Activated T-cell treated with anti-CD3 and anti-CD28 coated beads, Interleukin-2, amount 50 U/mL, for 72 hours (primary cell): ENCODE data around the gene PLCL2. TPM values are rescaled to one million over a fixed set of nuclear protein-coding genes. Genes with fewer than 3 reads are reported as not detected.
A peak's percentile ranks its signal among the peaks of the same experiment; 100 is the strongest.
"Not testable (repeated sequence)": the region's sequence is repeated elsewhere in the genome, so short reads cannot be mapped to it uniquely, and the experiment has no call there.

Experiments used
- ATAC-seq, 2 donors: fragments of 150-1000 bp; cut with Tn5 transposase; replicated peaks in 1 of 2; 2 replicates each; pipeline ENCODE4 v1.10.0; 2021; ENCODE audit warnings: moderate library complexity in 2 of 2, mild to moderate bottlenecking in 1 of 2
- DNase-seq, 2 donors: peaks; one replicate each; pipeline ENCODE4 v3.0.0; 2021 to 2022; ENCODE audit warnings: mixed read lengths in 1 of 2
- H3K27ac Mint-ChIP-seq: one replicate; pipeline ENCODE4 v1.8.0; 2022; ENCODE audit warnings: mild to moderate bottlenecking, moderate library complexity, mixed read lengths
- H3K27me3 Mint-ChIP-seq: one replicate; pipeline ENCODE4 v1.8.0; 2022; ENCODE audit warnings: low read depth, mixed read lengths
- H3K36me3 Mint-ChIP-seq, 2 donors: one replicate each; pipeline ENCODE4 v1.8.0; 2022; ENCODE audit warnings: mixed read lengths in 2 of 2, mild to moderate bottlenecking in 1 of 2; ENCODE audit not compliant: insufficient read depth in 2 of 2
- H3K4me1 Mint-ChIP-seq: one replicate; pipeline ENCODE4 v1.8.0; 2022; ENCODE audit warnings: low read depth, mixed read lengths
- H3K4me3 Mint-ChIP-seq, 2 donors: one replicate each; pipeline ENCODE4 v1.8.0; 2022; ENCODE audit warnings: mild to moderate bottlenecking in 2 of 2, mixed read lengths in 2 of 2, moderate library complexity in 2 of 2
- H3K9me3 Mint-ChIP-seq, 2 donors: one replicate each; pipeline ENCODE4 v1.8.0; 2022; ENCODE audit warnings: mixed read lengths in 2 of 2
- total RNA-seq, 2 donors: library from RNA; stranded (reverse); gene quantifications; one replicate each; pipeline ENCODE4 v1.2.3, GENCODE V29; 2022

Gene PLCL2
- total RNA-seq, 2 donors from 2014 or later = 22.9 to 24.7 TPM

GRCh38 chr3:17081520-17081919, 196.8 kb downstream of the PLCL2 start:
- Mint-ChIP-seq H3K27ac (no peak overlapping the region), H3K4me3 (no peak overlapping the region), H3K27me3 (no peaks in the 10 kb centered on the region), H3K4me1 (peaks cover 18% of the 10 kb centered on the region), H3K36me3 (peaks cover 13 to 34% of the 10 kb centered on the region in 2 donors), H3K9me3 (peaks cover 7 to 8% of the 10 kb centered on the region in 2 donors)
- ATAC-seq (no peak), DNase-seq (no peak)

- peaks cover 7 to 8% of the 10 kb centered on the region in 2 donors for H3K9me3 Mint-ChIP-seq
- peak; percentile 27 to 28 for ATAC-seq
- peaks cover 9 to 24% of the 10 kb centered on the region in 2 donors for H3K36me3 Mint-ChIP-seq
- no peak overlapping the region for H3K4me3 Mint-ChIP-seq
- no peaks in the 10 kb centered on the region for H3K27me3 Mint-ChIP-seq
- peaks cover 26% of the 10 kb centered on the region for H3K4me1 Mint-ChIP-seq
- no peak for DNase-seq
- no peak overlapping the region for H3K27ac Mint-ChIP-seq
Measured at GRCh38 chr3:17087509-17087908, 202.8 kb downstream of the PLCL2 start.

- H3K27ac Mint-ChIP-seq = peak overlapping the region; percentile 87
Measured at GRCh38 chr3:17088017-17088416, 203.3 kb downstream of the PLCL2 start.

GRCh38 chr3:17088602-17089313, 204.0 kb downstream of the PLCL2 start:
- Mint-ChIP-seq H3K4me3 (peak overlapping the region in 1 of 2 donors; percentile 19), H3K27me3 (no peaks in the 10 kb centered on the region), H3K9me3 (no peaks in the 10 kb centered on the region), H3K4me1 (peaks cover 26% of the 10 kb centered on the region), H3K27ac (peak overlapping the region; percentile 37), H3K36me3 (peaks cover 2 to 15% of the 10 kb centered on the region in 2 donors)
- DNase-seq (peak; percentile 15 to 38), ATAC-seq (peak; percentile 77 to 92)

More at GRCh38 chr3:17088017-17088416, 203.3 kb downstream of the PLCL2 start:
- H3K27me3 Mint-ChIP-seq = no peaks in the 10 kb centered on the region
- H3K4me3 Mint-ChIP-seq = peak overlapping the region in 1 of 2 donors; percentile 47
- H3K36me3 Mint-ChIP-seq = peaks cover 7 to 21% of the 10 kb centered on the region in 2 donors
- ATAC-seq (no peak), DNase-seq (no peak)
- H3K4me1 Mint-ChIP-seq = peaks cover 26% of the 10 kb centered on the region
- peaks cover 5 to 6% of the 10 kb centered on the region in 2 donors for H3K9me3 Mint-ChIP-seq

- H3K4me3 Mint-ChIP-seq = no peak overlapping the region
- DNase-seq (no peak), ATAC-seq (no peak)
- H3K36me3 Mint-ChIP-seq = peaks cover under 1 to 12% of the 10 kb centered on the region in 2 donors
- H3K27me3 Mint-ChIP-seq = no peaks in the 10 kb centered on the region
- H3K4me1 Mint-ChIP-seq = peaks cover 26% of the 10 kb centered on the region
- no peaks in the 10 kb centered on the region for H3K9me3 Mint-ChIP-seq
- H3K27ac Mint-ChIP-seq = no peak overlapping the region
Measured at GRCh38 chr3:17089314-17089700, 204.6 kb downstream of the PLCL2 start.

- Mint-ChIP-seq H3K36me3 (peaks cover 0 to 10% of the 10 kb centered on the region in 2 donors), H3K9me3 (no peaks in the 10 kb centered on the region), H3K27ac (no peak overlapping the region), H3K4me1 (peaks cover 26% of the 10 kb centered on the region), H3K4me3 (no peak overlapping the region), H3K27me3 (no peaks in the 10 kb centered on the region)
- ATAC-seq = no peak
- no peak for DNase-seq
Measured at GRCh38 chr3:17090280-17090983, 205.7 kb downstream of the PLCL2 start.

- Mint-ChIP-seq H3K27me3 (no peaks in the 10 kb centered on the region), H3K4me1 (peaks cover 21% of the 10 kb centered on the region), H3K36me3 (peaks cover 0 to 3% of the 10 kb centered on the region in 2 donors), H3K27ac (no peak overlapping the region), H3K4me3 (no peak overlapping the region), H3K9me3 (no peaks in the 10 kb centered on the region)
- DNase-seq = no peak
- ATAC-seq = no peak
Measured at GRCh38 chr3:17091910-17092582, 207.3 kb downstream of the PLCL2 start.

- Mint-ChIP-seq H3K27ac (no peak overlapping the region), H3K27me3 (no peaks in the 10 kb centered on the region), H3K9me3 (no peaks in the 10 kb centered on the region), H3K4me1 (peaks cover 16% of the 10 kb centered on the region), H3K4me3 (no peak overlapping the region), H3K36me3 (peaks cover 0 to 3% of the 10 kb centered on the region in 2 donors)
- DNase-seq (no peak), ATAC-seq (no peak)
Measured at GRCh38 chr3:17092583-17092933, 207.8 kb downstream of the PLCL2 start.

GRCh38 chr3:17094551-17094950, 209.8 kb downstream of the PLCL2 start:
- Mint-ChIP-seq H3K36me3 (peaks cover 0 to 3% of the 10 kb centered on the region in 2 donors), H3K4me1 (no peaks in the 10 kb centered on the region), H3K4me3 (no peak overlapping the region), H3K9me3 (no peaks in the 10 kb centered on the region), H3K27me3 (no peaks in the 10 kb centered on the region), H3K27ac (no peak overlapping the region)
- DNase-seq (no peak), ATAC-seq (no peak)

GRCh38 chr3:17103579-17103978, 218.8 kb downstream of the PLCL2 start:
- DNase-seq (no peak), ATAC-seq (no peak)
- H3K36me3 Mint-ChIP-seq = peaks cover 12 to 14% of the 10 kb centered on the region in 2 donors

GRCh38 chr3:17106801-17107200, 222.0 kb downstream of the PLCL2 start:
- H3K36me3 Mint-ChIP-seq = not testable (repeated sequence)

More at GRCh38 chr3:17103579-17103978, 218.8 kb downstream of the PLCL2 start:
- Mint-ChIP-seq H3K27me3 (no peaks in the 10 kb centered on the region), H3K9me3 (peaks cover 15 to 18% of the 10 kb centered on the region in 2 donors), H3K4me1 (peaks cover 10% of the 10 kb centered on the region), H3K27ac (no peak overlapping the region), H3K4me3 (no peak overlapping the region)

GRCh38 chr3:17110660-17111396, 226.1 kb downstream of the PLCL2 start:
- no peak overlapping the region for H3K27ac Mint-ChIP-seq
- peaks cover 17% of the 10 kb centered on the region for H3K4me1 Mint-ChIP-seq
- peak; percentile 47 to 58 for ATAC-seq
- peaks cover 0 to 2% of the 10 kb centered on the region in 2 donors for H3K9me3 Mint-ChIP-seq
- peaks cover 0 to 2% of the 10 kb centered on the region in 2 donors for H3K36me3 Mint-ChIP-seq
- peak in 1 of 2 donors; percentile 8 for DNase-seq
- H3K27me3 Mint-ChIP-seq = no peaks in the 10 kb centered on the region
- no peak overlapping the region for H3K4me3 Mint-ChIP-seq

More at GRCh38 chr3:17106801-17107200, 222.0 kb downstream of the PLCL2 start:
- not testable (repeated sequence) for H3K9me3 Mint-ChIP-seq, ATAC-seq, DNase-seq, H3K27ac Mint-ChIP-seq, H3K4me3 Mint-ChIP-seq, H3K27me3 Mint-ChIP-seq
- peaks cover 22% of the 10 kb centered on the region for H3K4me1 Mint-ChIP-seq
